ENCODE results near the gene TNK2.

TNK2 gene

DNA sequence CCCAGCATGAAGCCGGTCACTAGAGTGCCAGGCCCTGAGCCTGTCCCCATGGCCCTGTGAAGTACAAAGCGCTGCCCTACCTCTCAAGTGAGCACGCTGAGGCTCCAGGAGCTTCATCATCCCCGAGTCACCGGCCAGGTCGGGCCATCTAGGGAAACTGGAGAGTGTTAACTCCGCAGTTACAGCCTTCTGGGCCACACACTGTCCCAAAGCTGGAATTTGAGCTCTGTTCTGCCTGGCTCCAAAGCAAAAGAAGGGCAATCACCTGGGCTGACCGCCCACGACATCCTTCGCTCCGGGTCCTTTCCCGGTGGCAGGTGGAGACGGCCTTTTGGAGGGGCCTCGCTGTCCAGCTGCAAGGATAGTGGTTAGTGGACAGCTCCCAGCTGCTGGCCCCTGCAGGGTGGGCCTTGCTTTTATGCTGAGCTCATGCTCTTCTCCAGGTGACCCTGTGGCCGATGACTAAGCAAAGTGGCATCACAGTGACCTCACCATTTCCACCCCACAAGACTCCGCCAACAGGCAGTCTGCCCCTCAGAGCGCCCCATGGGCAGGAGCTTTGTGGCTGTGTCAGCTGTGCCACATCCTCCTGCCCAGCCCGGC, 93.1 kb downstream of the TNK2 start:
- DNase-seq: no peak

DNA sequence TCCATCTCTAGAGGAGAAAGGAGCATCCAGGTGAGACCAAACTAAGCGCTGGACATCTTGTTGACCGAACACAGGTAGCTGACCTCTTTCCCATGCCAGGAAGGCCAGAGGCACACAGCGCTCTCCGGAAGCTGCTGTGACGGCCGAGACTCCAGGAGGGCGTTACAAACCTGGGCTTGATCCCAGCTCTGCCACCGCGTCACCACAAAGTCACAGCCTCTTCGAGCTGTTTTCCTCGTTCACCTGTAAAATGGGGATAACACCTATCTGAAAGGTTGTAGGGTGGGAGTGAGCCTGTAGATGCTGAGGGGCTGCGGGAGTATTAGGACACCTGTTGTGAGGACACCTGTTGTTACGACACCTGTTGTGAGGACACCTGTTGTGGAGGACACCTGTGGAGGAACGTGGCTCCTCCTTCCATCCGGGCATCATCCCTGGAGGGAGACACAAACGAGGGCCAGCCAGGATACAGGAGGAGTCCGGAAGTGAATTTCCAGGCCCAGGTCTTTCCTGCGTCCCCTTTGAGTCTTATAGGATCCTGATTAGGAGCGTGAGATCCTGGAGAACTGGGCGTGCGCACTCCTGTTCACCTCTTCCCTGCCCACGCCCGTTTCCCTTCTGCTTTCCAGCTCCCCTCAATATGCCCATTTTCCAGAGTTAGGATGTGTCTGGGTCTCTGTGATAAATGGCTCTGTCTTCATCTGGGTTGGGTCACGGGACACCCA, 94.3 kb downstream of the TNK2 start:
- DNase-seq: no peak
